ENCODE data around the gene CEMP1.

Gene CEMP1

GRCh38 chr16:2483939-2484897 is 47.0 kb downstream of the CEMP1 start:
- no peak for DNase-seq

- no peak for DNase-seq
These were observed 48.3 kb downstream of the CEMP1 start for GRCh38 chr16:2482708-2483534.

- DNase-seq, result no peak
These were observed 49.0 kb downstream of the CEMP1 start for GRCh38 chr16:2482249-2482648.

GRCh38 chr16:2481676-2482075 is 49.5 kb downstream of the CEMP1 start:
- no peak for DNase-seq

GRCh38 chr16:2480948-2481347 is 50.3 kb downstream of the CEMP1 start:
- no peak for DNase-seq

Measured in NCI-H748 treated with DMSO at 0.1 percent for 48 hours (cell line).